GM12878 (cell line): ENCODE data around the gene CALB2. TPM values are rescaled to one million over a fixed set of nuclear protein-coding genes. Genes with fewer than 3 reads are reported as not detected.

Experiments used
- ATAC-seq: fragments of 200-7000 bp; cut with Tn5 transposase; 3 replicates; pipeline ENCODE4 v1.9.1; 2020; ENCODE audit warnings: mild to moderate bottlenecking, moderate library complexity
- BruUV-seq: library from RNA; stranded (reverse); fragments of 400-500 nt; replicated peaks from 2 replicates; lab custom pipeline; 2021; lab: Mats Ljungman, UMichigan
- CTCF ChIA-PET: fragments of 300-600 bp; sonication (Branson Sonifier 250); formaldehyde crosslinking; extraction: SDS; loops from one replicate; lab custom pipeline; 2021; ENCODE audit warnings: inconsistent platforms; lab: Yijun Ruan, JAX
- POLR2A ChIA-PET: fragments of 350-600 bp; formaldehyde crosslinking; extraction: SDS; loops from one replicate; lab custom pipeline; 2021; ENCODE audit warnings: inconsistent platforms; lab: Charles Lee
- RAD21 ChIA-PET: fragments of 300-600 bp; sonication (Branson Sonifier 250); formaldehyde crosslinking; loops from one replicate; lab custom pipeline; 2023; ENCODE audit warnings: antibody characterized with exemption; ENCODE audit not compliant: unreplicated experiment; lab: Charles Lee
- SMC1A ChIA-PET: fragments of 300-600 bp; sonication (Branson Sonifier 250); formaldehyde crosslinking; loops from one replicate; lab custom pipeline; 2023; ENCODE audit not compliant: unreplicated experiment, uncharacterized antibody; lab: Charles Lee
- DNase-seq: peaks from one replicate; pipeline ENCODE4 v3.0.0-alpha.2; 2011; ENCODE audit warnings: low read depth, low spot score
- FAIRE-seq: peaks from 3 replicates; lab custom pipeline; 2011; peaks lifted over from hg19 to GRCh38; lab: Jason Lieb, UNC
- H2AFZ ChIP-seq: 2 replicates; pipeline ENCODE4 v1.6.0; 2011; ENCODE audit warnings: low read depth, low read length, control low read depth; ENCODE audit not compliant: control insufficient read depth
- H3K27ac ChIP-seq: 2 replicates; pipeline ENCODE4 v1.5.1; 2011; ENCODE audit warnings: control low read depth; ENCODE audit not compliant: control insufficient read depth, insufficient read depth
- H3K27me3 ChIP-seq, 2 experiments: replicated peaks in 1 of 2; 2 replicates each; pipeline versions ENCODE4 v1.6.0 to v1.6.1; 2011; ENCODE audit warnings: low read length in 1 of 2; ENCODE audit not compliant: control insufficient read depth in 2 of 2, insufficient read depth in 2 of 2
- H3K36me3 ChIP-seq, 2 experiments: 2 replicates each; pipeline ENCODE4 v1.5.1; 2011; ENCODE audit warnings: low read length in 1 of 2; ENCODE audit not compliant: control insufficient read depth in 2 of 2, insufficient read depth in 2 of 2
- H3K4me1 ChIP-seq: 2 replicates; pipeline ENCODE4 v1.6.1; 2011; ENCODE audit warnings: mild to moderate bottlenecking, low read length, moderate library complexity, mixed read lengths; ENCODE audit not compliant: control insufficient read depth, insufficient read depth
- H3K4me2 ChIP-seq: 2 replicates; pipeline ENCODE4 v1.6.0; 2011; ENCODE audit warnings: control low read depth; ENCODE audit not compliant: control insufficient read depth, insufficient read depth
- H3K4me3 ChIP-seq: fragments of 200-600 bp; sonication (generic); 2 replicates; pipeline ENCODE4 v1.5.1; 2016
- H3K79me2 ChIP-seq: 2 replicates; pipeline ENCODE4 v1.6.0; 2011; ENCODE audit warnings: low read length; ENCODE audit not compliant: control insufficient read depth, insufficient read depth
- H3K9ac ChIP-seq: 2 replicates; pipeline ENCODE4 v1.8.0; 2011; ENCODE audit warnings: low read length, control low read depth, mixed read lengths; ENCODE audit not compliant: control insufficient read depth, insufficient read depth
- H3K9me3 ChIP-seq: replicated peaks from 3 replicates; pipeline ENCODE4 v1.5.1; 2011; ENCODE audit warnings: mild to moderate bottlenecking, low read length; ENCODE audit not compliant: control insufficient read depth, insufficient read depth
- H4K20me1 ChIP-seq: 2 replicates; pipeline ENCODE4 v1.6.0; 2011; ENCODE audit not compliant: control insufficient read depth, insufficient read depth
- BHLHE40 ChIP-seq, 2 experiments: fragments of 450-650 bp in 1 of 2; IDR thresholded peaks; 2 replicates each; pipeline ENCODE4 v1.6.1; 2011 to 2017; ENCODE audit warnings: low read depth in 2 of 2, borderline replicate concordance in 1 of 2, improper control_type of control experiment in 1 of 2, low read length in 1 of 2, mild to moderate bottlenecking in 1 of 2
- DPF2 ChIP-seq: fragments of 450-650 bp; IDR thresholded peaks from 2 replicates; pipeline ENCODE4 v1.6.1; 2017; ENCODE audit warnings: mild to moderate bottlenecking
- FOXK2 ChIP-seq: fragments of 450-650 bp; IDR thresholded peaks from 2 replicates; pipeline ENCODE4 v1.6.1; 2017; ENCODE audit warnings: mild to moderate bottlenecking, moderate library complexity
- NFIC ChIP-seq: IDR thresholded peaks from 2 replicates; pipeline ENCODE4 v1.6.1; 2012; ENCODE audit warnings: low read depth, mild to moderate bottlenecking, inconsistent platforms, low read length, moderate library complexity
- POLR2A ChIP-seq: IDR thresholded peaks from 2 replicates; pipeline ENCODE4 v1.6.1; 2011; ENCODE audit warnings: low read depth, mild to moderate bottlenecking, low read length
- RAD21 ChIP-seq: IDR thresholded peaks from 2 replicates; pipeline ENCODE4 v1.6.1; 2011; ENCODE audit warnings: mild to moderate bottlenecking, low read depth, low read length, moderate library complexity; ENCODE audit not compliant: insufficient read depth
- RCOR1 ChIP-seq: conservative IDR thresholded peaks from 2 replicates; pipeline ENCODE4 v1.6.1; 2012; ENCODE audit warnings: low read depth, low read length, improper control_type of control experiment
- RFX5 ChIP-seq: IDR thresholded peaks from 2 replicates; pipeline ENCODE4 v1.6.1; 2011; ENCODE audit warnings: low read depth, low read length, improper control_type of control experiment
- SPI1 ChIP-seq: IDR thresholded peaks from 2 replicates; pipeline ENCODE4 v1.6.1; 2011; ENCODE audit warnings: low read depth, mild to moderate bottlenecking, low read length, moderate library complexity, borderline replicate concordance; ENCODE audit not compliant: insufficient read depth
- SREBF1 ChIP-seq: IDR thresholded peaks from 2 replicates; pipeline ENCODE4 v1.6.1; 2012; ENCODE audit warnings: mild to moderate bottlenecking, low read length
- TCF12 ChIP-seq: IDR thresholded peaks from 2 replicates; pipeline ENCODE4 v1.6.1; 2011; ENCODE audit warnings: low read depth, mild to moderate bottlenecking, low read length
- USF1 ChIP-seq: IDR thresholded peaks from 2 replicates; pipeline ENCODE4 v1.6.1; 2011; ENCODE audit warnings: borderline replicate concordance, low read depth, mild to moderate bottlenecking, moderate library complexity, mixed read lengths, low read length; ENCODE audit not compliant: insufficient read depth; ENCODE audit errors: extremely low read length
- WRNIP1 ChIP-seq: IDR thresholded peaks from 2 replicates; pipeline ENCODE4 v1.6.1; 2011; ENCODE audit warnings: low read depth, low read length, improper control_type of control experiment, borderline replicate concordance
- ZNF24 ChIP-seq: fragments of 450-650 bp; IDR thresholded peaks from 2 replicates; pipeline ENCODE4 v1.6.1; 2017; ENCODE audit warnings: antibody characterized with exemption, mild to moderate bottlenecking
- WGBS: methylation state at CpG from one replicate; pipeline ENCODE4 v1.1.6; 2016; ENCODE audit warnings: low lambda C conversion rate; ENCODE audit not compliant: insufficient replicate concordance, insufficient coverage; ENCODE audit errors: missing lambda C conversion rate; 5-methylcytosine and 5-hydroxymethylcytosine counted together
- in situ Hi-C: fragments of 300-500 bp; cut with MboI; formaldehyde crosslinking; loops from 9 replicates; pipeline ENCODE4 v1.14.3; 2018; ENCODE audit warnings: mixed read lengths
- intact Hi-C: fragments of 100-400 bp; cut with micrococcal nuclease; formaldehyde crosslinking; loops from one replicate; pipeline ENCODE4 v1.14.2; 2022; ENCODE audit not compliant: unreplicated experiment
- polyA plus RNA-seq, 11 experiments: library from polyadenylated mRNA; depleted of rRNA in 4 of 11; unstranded in 6 of 11; stranded (reverse) in 5 of 11; fragments of >200 nt; fragmentation: Nextera tagmentation in 4 of 11; fragmentation: Illumina TruSeq in 1 of 11; extraction: Ambion mirVana in 4 of 11; extraction: Trizol in 1 of 11; gene quantifications; 1 replicate in 1 of 11; 2 replicates in 10 of 11; pipeline versions ENCODE4 v1.2.1 to v1.2.3, GENCODE V29; 2011 to 2016; ENCODE audit warnings: inconsistent platforms in 2 of 11, missing spikeins in 2 of 11, low read depth in 1 of 11
- total RNA-seq, 4 experiments: library from RNA; depleted of rRNA in 3 of 4; stranded (reverse); fragments of >200 nt in 3 of 4; fragmentation: Illumina TruSeq in 1 of 4; extraction: Trizol in 1 of 4; gene quantifications; 2 replicates each; pipeline versions ENCODE4 v1.2.1 to v1.2.3, GENCODE V29; 2013 to 2021
- TF ChIP-seq, protein P1 (sequence below): IDR thresholded peaks from 2 replicates; pipeline ENCODE4 v1.6.1; 2012; ENCODE audit warnings: low read length, inconsistent platforms
- TF ChIP-seq, protein P2 (sequence below): fragments of 450-650 bp; conservative IDR thresholded peaks from 2 replicates; pipeline ENCODE4 v1.6.1; 2017; ENCODE audit warnings: mild to moderate bottlenecking, moderate library complexity

CALB2 gene
- total and polyA plus RNA-seq, 10 of the 15 experiments (the other 5 are each of a cell fraction or from before 2014, with no cell fraction given): not detected

- Histone ChIP-seq H3K4me2 (no peak overlapping the region), H3K9ac (no peak overlapping the region), H3K79me2 (no peaks in the 10 kb centered on the region), H2AFZ (no peak overlapping the region), H3K4me1 (no peaks in the 10 kb centered on the region), H3K36me3 (no peaks in the 10 kb centered on the region), H4K20me1 (peaks cover 3% of the 10 kb centered on the region; the same call in 1 of the 2 replicates), H3K27ac (no peak overlapping the region), H3K9me3 (no peaks in the 10 kb centered on the region), H3K27me3 (no peaks in the 10 kb centered on the region), H3K4me3 (no peak overlapping the region)
- BruUV-seq: no TSS peak
- SMC1A ChIA-PET: no interaction called here
- WGBS: 51% methylated on average over 14 of the region's 14 CpGs
- CTCF ChIA-PET: no interaction called here
- no peak for FAIRE-seq
- no peak for TF ChIP-seq RCOR1
- TF ChIP-seq SREBF1: no peak
- TF ChIP-seq BHLHE40 (IDR thresholded peaks at IDR 0.05; ENCODE audit: borderline replicate concordance in 1 of 2, low read depth in 2 of 2, low read length in 1 of 2): no peak
- TF ChIP-seq, protein P1, sequence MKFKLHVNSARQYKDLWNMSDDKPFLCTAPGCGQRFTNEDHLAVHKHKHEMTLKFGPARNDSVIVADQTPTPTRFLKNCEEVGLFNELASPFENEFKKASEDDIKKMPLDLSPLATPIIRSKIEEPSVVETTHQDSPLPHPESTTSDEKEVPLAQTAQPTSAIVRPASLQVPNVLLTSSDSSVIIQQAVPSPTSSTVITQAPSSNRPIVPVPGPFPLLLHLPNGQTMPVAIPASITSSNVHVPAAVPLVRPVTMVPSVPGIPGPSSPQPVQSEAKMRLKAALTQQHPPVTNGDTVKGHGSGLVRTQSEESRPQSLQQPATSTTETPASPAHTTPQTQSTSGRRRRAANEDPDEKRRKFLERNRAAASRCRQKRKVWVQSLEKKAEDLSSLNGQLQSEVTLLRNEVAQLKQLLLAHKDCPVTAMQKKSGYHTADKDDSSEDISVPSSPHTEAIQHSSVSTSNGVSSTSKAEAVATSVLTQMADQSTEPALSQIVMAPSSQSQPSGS: no peak
- TF ChIP-seq WRNIP1: no peak
- ATAC-seq: no peak
- DNase-seq: no peak
- intact Hi-C loops: no loop called here
- RAD21 ChIA-PET: no interaction called here
- POLR2A ChIA-PET: no interaction called here
- in situ Hi-C loops: no loop called here
These were observed 72.7 kb downstream of the CALB2 start for GRCh38 chr16:71431176-71431575.

DNA sequence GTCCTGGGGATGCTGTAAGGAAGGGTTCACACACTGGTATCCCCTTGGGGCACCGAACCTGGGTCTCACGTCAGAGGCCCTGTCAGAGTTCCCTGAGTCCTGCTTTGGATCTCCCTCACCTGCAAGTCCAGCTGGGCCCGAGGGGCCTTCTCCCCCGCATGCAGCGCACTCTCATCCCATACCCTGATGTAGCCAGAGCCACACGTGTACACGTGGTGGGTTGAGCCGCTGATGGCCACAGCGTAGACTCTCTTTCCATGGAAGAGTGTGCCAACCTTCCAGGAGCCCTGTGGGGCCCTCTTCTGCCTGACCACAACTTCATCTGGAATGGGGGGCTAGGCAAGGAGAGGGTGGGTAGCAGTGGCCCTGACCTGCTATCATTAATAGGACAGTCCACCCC is 73.5 kb downstream of the CALB2 start:
- SMC1A ChIA-PET: no interaction called here
- POLR2A ChIA-PET: no interaction called here
- RAD21 ChIA-PET: no interaction called here
- no peak for ATAC-seq
- DNase-seq: no peak
- Histone ChIP-seq H3K4me3 (no peak overlapping the region), H3K9ac (no peak overlapping the region), H3K9me3 (no peaks in the 10 kb centered on the region), H3K27ac (no peak overlapping the region), H3K27me3 (no peaks in the 10 kb centered on the region), H4K20me1 (peaks cover 3% of the 10 kb centered on the region; the same call in 1 of the 2 replicates), H2AFZ (no peak overlapping the region), H3K4me1 (no peaks in the 10 kb centered on the region), H3K4me2 (no peak overlapping the region), H3K79me2 (no peaks in the 10 kb centered on the region), H3K36me3 (no peaks in the 10 kb centered on the region)
- no TSS peak for BruUV-seq
- intact Hi-C loops: no loop called here
- 63% methylated on average over 9 of the region's 9 CpGs for WGBS
- CTCF ChIA-PET: no interaction called here
- in situ Hi-C loops: no loop called here
- FAIRE-seq: no peak
- TF ChIP-seq FOXK2 (no peak), RAD21 (no peak), TCF12 (no peak), SPI1 (no peak), ZNF24 (no peak), NFIC (no peak), POLR2A (no peak), DPF2 (no peak), RFX5 (no peak), USF1 (no peak)
- TF ChIP-seq, protein P2, sequence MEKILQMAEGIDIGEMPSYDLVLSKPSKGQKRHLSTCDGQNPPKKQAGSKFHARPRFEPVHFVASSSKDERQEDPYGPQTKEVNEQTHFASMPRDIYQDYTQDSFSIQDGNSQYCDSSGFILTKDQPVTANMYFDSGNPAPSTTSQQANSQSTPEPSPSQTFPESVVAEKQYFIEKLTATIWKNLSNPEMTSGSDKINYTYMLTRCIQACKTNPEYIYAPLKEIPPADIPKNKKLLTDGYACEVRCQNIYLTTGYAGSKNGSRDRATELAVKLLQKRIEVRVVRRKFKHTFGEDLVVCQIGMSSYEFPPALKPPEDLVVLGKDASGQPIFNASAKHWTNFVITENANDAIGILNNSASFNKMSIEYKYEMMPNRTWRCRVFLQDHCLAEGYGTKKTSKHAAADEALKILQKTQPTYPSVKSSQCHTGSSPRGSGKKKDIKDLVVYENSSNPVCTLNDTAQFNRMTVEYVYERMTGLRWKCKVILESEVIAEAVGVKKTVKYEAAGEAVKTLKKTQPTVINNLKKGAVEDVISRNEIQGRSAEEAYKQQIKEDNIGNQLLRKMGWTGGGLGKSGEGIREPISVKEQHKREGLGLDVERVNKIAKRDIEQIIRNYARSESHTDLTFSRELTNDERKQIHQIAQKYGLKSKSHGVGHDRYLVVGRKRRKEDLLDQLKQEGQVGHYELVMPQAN: no peak
